Measurements from ENCODE around the gene NCOA3. TPM values are rescaled to one million over a fixed set of nuclear protein-coding genes. Genes with fewer than 3 reads are reported as not detected.
"Not testable (repeated sequence)": the region's sequence is repeated elsewhere in the genome, so short reads cannot be mapped to it uniquely, and the experiment has no call there.

The NCOA3 gene
- total RNA-seq, 1 experiment from 2014 or later: 28.1 TPM

DNA sequence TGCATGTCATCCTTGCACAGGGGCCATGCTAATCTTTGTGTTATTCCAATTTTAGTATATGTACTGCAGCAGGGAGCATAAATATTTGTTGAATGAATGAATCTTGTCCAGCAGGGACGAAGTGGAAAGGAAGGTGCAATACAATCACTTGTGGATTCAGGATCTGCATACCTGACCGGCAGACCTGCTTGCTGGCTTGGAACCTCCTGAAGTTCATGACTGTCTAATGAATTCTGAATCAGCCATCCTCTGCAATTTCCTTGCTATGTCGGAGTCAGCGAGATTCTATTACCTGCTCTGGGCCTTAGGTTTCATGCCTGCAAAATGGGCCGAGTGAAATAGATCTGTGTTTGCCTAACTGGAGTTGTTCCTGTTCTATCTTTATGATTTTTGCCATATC is 17.4 kb upstream of the NCOA3 start:
- Histone ChIP-seq H3K27ac (no peak overlapping the region), H3K4me3 (no peak overlapping the region), H3K4me1 (no peaks in the 10 kb centered on the region), H3K27me3 (no peaks in the 10 kb centered on the region), H3K36me3 (no peaks in the 10 kb centered on the region), H3K9me3 (replicated peaks) (no peaks in the 10 kb centered on the region)
- no peak for DNase-seq

DNA sequence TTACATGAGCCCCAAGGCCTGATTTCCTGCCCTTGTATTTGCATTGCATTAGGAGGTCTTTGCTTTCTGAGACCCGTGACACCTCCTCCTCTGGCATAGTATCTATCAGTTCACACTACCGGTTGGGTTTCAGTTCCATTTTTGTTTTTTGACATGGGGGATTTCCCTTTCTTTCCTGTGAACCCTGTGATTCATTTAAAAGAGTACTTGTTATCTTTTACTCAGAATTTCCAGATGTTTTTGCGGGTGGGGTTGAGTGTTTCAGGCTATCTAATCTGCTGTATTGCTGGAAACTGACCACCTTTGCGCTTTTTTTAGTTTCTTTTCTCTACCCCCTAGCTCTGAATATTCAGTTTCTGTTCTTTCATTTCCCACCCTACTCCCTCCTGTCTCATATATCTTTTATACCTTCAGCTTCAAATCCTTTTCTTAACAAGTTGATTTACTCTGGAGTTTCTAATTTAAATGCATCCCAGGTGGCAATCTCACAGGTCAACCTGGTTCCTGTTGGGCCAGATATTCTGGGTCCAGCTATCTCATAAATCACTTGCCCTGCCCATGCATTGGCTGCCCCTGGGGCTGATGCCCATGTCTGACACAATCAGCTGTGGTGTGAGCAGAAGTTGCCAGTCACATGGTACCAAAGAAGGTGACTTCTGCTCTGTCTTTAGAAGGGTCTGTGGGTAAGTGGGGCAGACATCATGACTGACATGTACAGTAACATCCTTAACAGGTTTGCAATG is 14.3 kb upstream of the NCOA3 start:
- H3K9me3 ChIP-seq (replicated peaks): no peaks in the 10 kb centered on the region
- H3K36me3 ChIP-seq: no peaks in the 10 kb centered on the region
- H3K27ac ChIP-seq: no peak overlapping the region
- H3K4me3 ChIP-seq: no peak overlapping the region
- no peaks in the 10 kb centered on the region for H3K27me3 ChIP-seq
- no peak for DNase-seq
- H3K4me1 ChIP-seq: no peaks in the 10 kb centered on the region

DNA sequence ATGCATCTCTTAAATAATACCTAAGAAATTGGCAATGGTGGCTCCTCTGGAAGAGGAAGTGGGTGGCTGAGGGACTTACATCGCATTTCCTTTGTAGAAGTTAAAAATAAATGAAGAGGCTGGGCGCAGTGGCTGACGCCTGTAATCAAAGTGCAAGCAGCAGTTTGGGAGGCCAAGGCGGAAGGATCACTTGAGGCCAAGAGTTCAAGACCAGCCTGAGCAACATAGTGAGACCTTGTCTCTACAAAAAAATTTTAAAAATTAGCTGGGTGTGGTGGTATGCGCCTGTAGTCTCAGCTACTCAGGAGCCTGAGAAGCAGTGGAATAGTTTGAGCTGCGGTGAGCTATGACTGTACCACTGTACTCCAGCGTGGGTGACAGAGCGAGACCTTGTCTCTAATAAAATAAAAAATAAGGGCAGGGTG is 12.2 kb upstream of the NCOA3 start:
- no peaks in the 10 kb centered on the region for H3K9me3 ChIP-seq (replicated peaks)
- no peak overlapping the region for H3K4me3 ChIP-seq
- H3K27me3 ChIP-seq: no peaks in the 10 kb centered on the region
- H3K4me1 ChIP-seq: peaks cover 12% of the 10 kb centered on the region; the same call in 1 of the 2 replicates
- no peaks in the 10 kb centered on the region for H3K36me3 ChIP-seq
- H3K27ac ChIP-seq: no peak overlapping the region
- DNase-seq: no peak

DNA sequence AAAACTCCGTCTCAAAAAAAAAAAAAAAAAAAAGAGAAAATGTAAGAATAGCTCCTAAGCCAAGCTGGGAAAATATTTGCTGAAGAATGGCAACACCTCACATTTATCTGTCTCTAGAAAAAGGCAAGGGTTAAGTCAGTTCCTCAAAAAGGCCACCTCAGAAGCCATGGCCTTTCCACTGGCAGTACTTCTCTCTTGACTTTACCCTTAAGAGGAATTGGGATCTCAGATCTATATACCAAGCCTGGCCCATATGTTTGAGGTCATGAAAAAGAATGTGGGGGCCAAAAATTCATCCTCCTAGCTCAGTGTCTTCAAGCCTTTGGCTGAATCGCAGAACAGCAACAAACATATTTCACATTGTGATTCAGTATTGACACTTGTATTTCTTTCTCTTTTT is 10.9 kb upstream of the NCOA3 start:
- no peaks in the 10 kb centered on the region for H3K36me3 ChIP-seq
- no peak overlapping the region for H3K4me3 ChIP-seq
- H3K9me3 ChIP-seq (replicated peaks): no peaks in the 10 kb centered on the region
- H3K4me1 ChIP-seq: peaks cover 12% of the 10 kb centered on the region; the same call in 1 of the 2 replicates
- H3K27me3 ChIP-seq: no peaks in the 10 kb centered on the region; the same call in 1 of the 2 replicates
- H3K27ac ChIP-seq: no peak overlapping the region
- DNase-seq: no peak

DNA sequence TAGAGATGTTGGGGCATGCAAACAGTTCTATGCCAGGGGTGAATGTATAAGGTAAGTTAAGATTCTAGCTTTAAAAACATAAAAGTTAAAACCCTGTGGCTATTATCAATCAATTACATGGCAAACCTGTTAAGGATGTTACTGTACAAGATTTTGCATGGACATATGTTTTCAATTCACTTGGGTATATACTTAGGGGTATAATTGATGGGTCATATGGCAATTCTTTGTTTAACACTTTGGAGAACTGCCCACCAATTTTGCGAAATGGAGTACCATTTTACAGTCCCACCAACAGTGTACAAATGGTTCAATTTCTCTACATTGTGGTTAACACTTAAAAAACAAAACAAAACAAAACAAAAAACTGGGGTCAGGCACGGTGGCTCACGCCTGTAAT is 9.4 kb upstream of the NCOA3 start:
- Histone ChIP-seq H3K27me3 (no peaks in the 10 kb centered on the region; the same call in 1 of the 2 replicates), H3K27ac (no peak overlapping the region), H3K36me3 (no peaks in the 10 kb centered on the region), H3K4me1 (peaks cover 12% of the 10 kb centered on the region; the same call in 1 of the 2 replicates), H3K9me3 (replicated peaks) (no peaks in the 10 kb centered on the region), H3K4me3 (no peak overlapping the region)
- no peak for DNase-seq

DNA sequence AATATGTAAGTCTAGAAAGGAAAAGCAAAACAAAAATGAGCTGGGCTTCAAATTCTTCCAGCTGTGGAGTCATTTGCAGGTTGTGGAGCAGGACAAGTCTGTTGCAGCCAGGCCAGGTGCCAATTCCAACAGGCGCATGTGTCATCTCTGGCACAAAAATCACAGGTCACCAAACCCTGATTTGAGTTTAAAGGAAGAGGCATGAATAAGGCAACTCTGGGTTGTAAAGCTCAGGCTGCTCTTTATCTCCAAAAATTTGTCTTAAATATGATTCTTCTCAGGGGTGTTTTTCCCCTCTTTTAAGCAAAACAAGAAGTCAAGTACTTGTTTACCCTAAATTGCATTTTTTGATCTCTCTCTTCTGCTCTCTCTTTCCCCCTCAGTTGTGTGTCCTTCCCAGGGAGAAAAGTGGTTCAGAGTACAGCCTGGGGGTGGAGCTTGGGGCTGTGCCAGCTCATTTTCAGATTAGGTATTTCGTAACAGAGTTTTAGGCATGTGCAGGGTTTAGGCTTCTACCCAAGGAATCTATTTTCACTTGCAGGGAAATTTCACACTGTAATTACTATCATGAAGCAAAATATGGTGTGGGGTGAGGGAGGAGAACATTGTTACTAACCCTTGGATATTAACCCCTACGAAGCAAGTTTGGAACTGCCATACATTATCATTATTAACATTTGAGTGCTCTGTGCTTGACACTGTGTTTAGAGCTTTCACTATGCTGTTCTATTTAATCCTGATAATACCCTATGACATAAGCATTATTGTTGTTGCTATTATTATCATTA is 8.3 kb upstream of the NCOA3 start:
- Histone ChIP-seq H3K9me3 (replicated peaks) (no peaks in the 10 kb centered on the region), H3K4me3 (no peak overlapping the region), H3K27ac (no peak overlapping the region), H3K36me3 (no peaks in the 10 kb centered on the region), H3K27me3 (no peaks in the 10 kb centered on the region; the same call in 1 of the 2 replicates), H3K4me1 (peaks cover 12% of the 10 kb centered on the region; the same call in 1 of the 2 replicates)
- DNase-seq: peak; percentile 52 to 71

DNA sequence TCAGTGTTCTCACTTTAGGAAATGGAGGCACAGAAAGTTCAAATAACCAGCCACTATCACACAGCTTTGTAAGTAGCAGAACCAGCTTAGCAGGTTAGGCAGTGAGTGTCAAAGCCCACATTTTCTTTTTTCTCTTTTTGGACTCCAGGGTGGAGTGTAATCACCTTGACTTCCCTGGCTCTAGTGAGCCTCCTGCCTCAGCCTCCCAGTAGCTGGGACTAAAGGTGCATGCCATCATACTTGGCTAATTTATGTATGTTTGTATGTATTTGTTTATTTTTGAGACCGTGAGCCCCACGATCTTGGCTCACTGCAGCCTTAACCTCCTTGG is 7.8 kb upstream of the NCOA3 start:
- H3K27me3 ChIP-seq: no peaks in the 10 kb centered on the region; the same call in 1 of the 2 replicates
- no peak for DNase-seq
- H3K9me3 ChIP-seq (replicated peaks): no peaks in the 10 kb centered on the region
- no peaks in the 10 kb centered on the region for H3K36me3 ChIP-seq
- H3K27ac ChIP-seq: no peak overlapping the region
- no peak overlapping the region for H3K4me3 ChIP-seq
- peaks cover 12% of the 10 kb centered on the region; the same call in 1 of the 2 replicates for H3K4me1 ChIP-seq

DNA sequence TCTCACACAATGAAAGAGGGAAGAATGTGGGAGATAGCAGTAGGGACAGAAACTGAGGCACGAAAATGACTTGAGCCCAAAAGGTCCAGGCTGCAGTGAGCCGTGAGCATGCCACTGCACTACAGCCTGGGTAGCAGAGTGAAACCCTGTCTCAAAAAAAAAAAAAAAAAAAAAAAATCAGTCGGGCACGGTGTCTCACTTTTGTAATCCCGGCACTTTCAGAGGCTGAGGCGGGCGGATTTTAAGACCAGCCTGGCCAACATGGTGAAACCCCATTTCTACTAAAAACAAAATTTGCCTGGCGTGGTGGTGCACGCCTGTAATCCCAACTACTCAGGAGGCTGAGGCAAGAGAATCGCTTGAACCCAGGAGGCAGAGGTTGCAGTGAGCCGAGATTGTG is 7.1 kb upstream of the NCOA3 start:
- not testable (repeated sequence) for H3K4me3 ChIP-seq; DNase-seq; H3K9me3 ChIP-seq (replicated peaks); H3K27ac ChIP-seq; H3K27me3 ChIP-seq; H3K36me3 ChIP-seq
- H3K4me1 ChIP-seq: peaks cover 12% of the 10 kb centered on the region; the same call in 1 of the 2 replicates

DNA sequence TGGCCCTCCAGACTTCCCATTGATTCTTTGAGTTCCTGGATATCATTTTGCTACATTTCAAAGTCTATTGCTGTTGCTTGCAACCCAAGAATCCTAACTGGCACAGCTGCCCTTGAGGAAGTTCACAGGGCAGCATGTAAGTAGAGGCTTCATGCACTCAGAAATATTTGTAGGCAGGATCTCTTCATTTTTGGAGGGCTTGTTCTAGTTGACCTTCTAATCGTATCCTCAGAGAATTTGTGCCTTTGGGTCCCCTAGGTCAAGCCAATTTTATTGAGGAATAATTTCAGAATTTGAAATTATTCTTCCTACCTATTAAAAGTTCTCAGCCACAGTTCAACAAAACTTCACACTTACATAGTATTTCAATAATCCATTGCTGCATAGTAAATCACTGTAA is 5.6 kb upstream of the NCOA3 start:
- Histone ChIP-seq H3K9me3 (replicated peaks) (no peaks in the 10 kb centered on the region), H3K27me3 (no peaks in the 10 kb centered on the region; the same call in 1 of the 2 replicates), H3K4me1 (peaks cover 12% of the 10 kb centered on the region; the same call in 1 of the 2 replicates), H3K27ac (no peak overlapping the region), H3K36me3 (no peaks in the 10 kb centered on the region), H3K4me3 (no peak overlapping the region)
- no peak for DNase-seq

DNA sequence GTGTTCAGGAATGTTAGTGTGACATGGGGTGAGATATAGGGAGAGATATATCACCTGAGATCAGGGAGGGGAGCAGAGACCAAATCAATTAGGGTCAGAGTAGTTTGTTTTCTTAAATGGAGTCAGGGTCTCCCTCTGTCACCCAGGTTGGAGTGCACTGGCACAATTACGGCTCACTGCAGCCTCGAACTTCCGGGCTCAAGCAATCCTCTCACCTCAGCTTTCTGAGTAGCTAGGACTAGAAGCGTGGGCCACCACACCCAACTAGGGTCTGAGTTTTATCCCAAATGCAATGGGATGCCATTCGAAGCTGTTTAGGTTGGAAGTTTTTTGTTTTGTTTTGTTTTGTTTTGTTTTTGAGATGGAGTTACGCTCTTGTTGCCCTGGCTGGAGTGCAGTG is 3.1 kb upstream of the NCOA3 start:
- Histone ChIP-seq H3K27ac (no peak overlapping the region), H3K4me1 (peaks cover 8% of the 10 kb centered on the region; the same call in 1 of the 2 replicates), H3K9me3 (replicated peaks) (no peaks in the 10 kb centered on the region), H3K4me3 (no peak overlapping the region), H3K36me3 (no peaks in the 10 kb centered on the region), H3K27me3 (no peaks in the 10 kb centered on the region; the same call in 1 of the 2 replicates)
- no peak for DNase-seq

DNA sequence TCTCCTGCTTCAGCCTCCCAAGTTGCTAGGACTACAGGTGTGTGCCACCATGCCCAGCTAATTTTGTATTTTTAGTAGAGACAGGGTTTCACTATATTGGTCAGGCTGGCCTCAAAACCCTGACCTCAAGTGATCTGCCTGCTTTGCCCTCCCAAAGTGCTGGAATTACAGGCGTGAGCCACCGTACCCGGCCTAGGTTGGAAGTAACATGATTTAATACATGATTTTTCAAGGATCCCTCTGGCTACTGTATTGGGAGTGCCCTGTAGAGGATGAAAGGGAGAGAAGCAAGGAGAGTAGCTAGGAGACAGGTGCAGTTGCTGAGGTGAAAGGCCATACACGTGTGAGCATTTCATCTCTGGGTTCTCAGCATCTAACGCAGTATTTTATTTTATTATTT is 2.6 kb upstream of the NCOA3 start:
- no peak for DNase-seq
- H3K4me1 ChIP-seq: peaks cover 4% of the 10 kb centered on the region
- no peak overlapping the region for H3K27ac ChIP-seq
- H3K9me3 ChIP-seq (replicated peaks): no peaks in the 10 kb centered on the region
- H3K27me3 ChIP-seq: no peaks in the 10 kb centered on the region; the same call in 1 of the 2 replicates
- H3K36me3 ChIP-seq: no peaks in the 10 kb centered on the region
- H3K4me3 ChIP-seq: no peak overlapping the region

DNA sequence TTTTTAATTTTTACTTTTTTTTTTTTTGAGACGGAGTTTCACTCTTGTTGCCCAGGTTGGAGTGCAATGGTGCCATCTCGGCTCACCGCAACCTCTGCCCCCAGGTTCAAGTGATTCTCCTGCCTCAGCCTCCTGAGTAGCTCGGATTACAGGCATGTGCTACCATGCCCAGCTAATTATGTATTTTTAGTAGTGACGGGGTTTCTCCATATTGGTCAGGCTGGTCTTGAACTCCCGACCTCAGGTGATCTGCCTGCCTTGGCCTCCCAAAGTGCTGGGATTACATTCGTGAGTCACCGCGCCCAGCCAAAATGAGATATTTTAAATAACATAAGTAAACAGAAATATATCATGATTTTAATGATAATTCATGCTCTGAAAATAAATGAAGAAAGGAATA is 1.6 kb upstream of the NCOA3 start:
- not testable (repeated sequence) for H3K4me1 ChIP-seq; H3K27me3 ChIP-seq; DNase-seq; H3K27ac ChIP-seq; H3K4me3 ChIP-seq; H3K9me3 ChIP-seq (replicated peaks); H3K36me3 ChIP-seq

DNA sequence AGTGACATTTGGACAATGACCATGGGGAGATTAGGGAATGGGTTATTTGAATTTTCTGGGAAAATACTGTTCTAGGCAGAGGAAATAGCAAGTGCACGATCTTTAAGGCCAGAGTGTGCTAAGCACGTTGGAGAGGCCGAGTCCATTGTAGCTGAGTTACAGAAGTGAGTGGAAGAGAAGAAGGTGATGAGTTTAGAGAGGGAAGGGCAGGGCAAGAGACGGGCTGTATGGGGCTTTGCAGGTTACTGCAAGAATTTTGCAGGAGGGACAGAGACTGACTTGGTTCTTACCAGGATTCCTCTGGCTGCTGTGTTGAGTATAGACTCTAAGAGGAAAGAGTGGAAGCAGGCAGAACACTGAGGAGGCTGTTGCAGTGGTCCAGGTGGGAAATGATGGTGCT is 1.1 kb upstream of the NCOA3 start:
- Histone ChIP-seq H3K27me3 (no peaks in the 10 kb centered on the region), H3K36me3 (no peaks in the 10 kb centered on the region), H3K9me3 (replicated peaks) (no peaks in the 10 kb centered on the region), H3K27ac (no peak overlapping the region), H3K4me3 (no peak overlapping the region), H3K4me1 (peaks cover 4% of the 10 kb centered on the region)
- no peak for DNase-seq

DNA sequence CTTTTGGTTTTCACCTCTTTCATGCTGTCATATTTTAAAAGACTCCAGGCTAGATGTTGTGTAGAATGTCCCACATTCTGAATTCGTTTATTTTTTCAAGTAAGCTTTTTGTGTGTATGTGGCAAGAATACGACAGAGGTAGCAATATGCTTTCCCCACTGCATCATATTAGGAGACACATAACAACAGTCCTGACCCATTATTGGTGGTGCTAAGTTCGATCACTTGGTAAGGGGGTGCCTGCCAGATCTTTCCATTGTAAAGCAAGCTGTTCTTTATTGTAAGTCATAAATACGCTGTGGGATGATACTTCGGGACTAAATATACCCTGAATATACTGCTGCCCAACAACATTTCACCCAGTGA is 588 bp upstream of the NCOA3 start:
- H3K9me3 ChIP-seq (replicated peaks): no peaks in the 10 kb centered on the region
- peak overlapping the region; percentile 46; the same call in 1 of the 2 replicates for H3K27ac ChIP-seq
- H3K36me3 ChIP-seq: no peaks in the 10 kb centered on the region
- peak overlapping the region; percentile 83 for H3K4me3 ChIP-seq
- H3K4me1 ChIP-seq: peaks cover 4% of the 10 kb centered on the region
- H3K27me3 ChIP-seq: no peaks in the 10 kb centered on the region
- DNase-seq: no peak

Measured in SJCRH30 (cell line).